ENCODE results near the gene ADSS2.

Gene ADSS2

GRCh38 chr1:244445320-244446181 lies 6.2 kb downstream of the ADSS2 start:
- no peak for DNase-seq (ENCODE audit: low read depth)

GRCh38 chr1:244444854-244445253 lies 6.9 kb downstream of the ADSS2 start:
- DNase-seq (ENCODE audit: low read depth), result no peak

GRCh38 chr1:244442850-244443249 lies 8.9 kb downstream of the ADSS2 start:
- no peak for DNase-seq (ENCODE audit: low read depth)

- DNase-seq (ENCODE audit: low read depth), result no peak
Measured at GRCh38 chr1:244439391-244440032, 12.2 kb downstream of the ADSS2 start.

- DNase-seq (ENCODE audit: low read depth), result no peak
Measured at GRCh38 chr1:244437086-244437468, 14.6 kb downstream of the ADSS2 start.

GRCh38 chr1:244436336-244437085 lies 15.2 kb downstream of the ADSS2 start:
- DNase-seq (ENCODE audit: low read depth), result no peak

- DNase-seq (ENCODE audit: low read depth), result no peak
Measured at GRCh38 chr1:244435562-244436205, 16.0 kb downstream of the ADSS2 start.

GRCh38 chr1:244431166-244431565 lies 20.5 kb downstream of the ADSS2 start:
- DNase-seq (ENCODE audit: low read depth), result no peak

GRCh38 chr1:244429818-244430217 lies 21.9 kb downstream of the ADSS2 start:
- no peak for DNase-seq (ENCODE audit: low read depth)

GRCh38 chr1:244427647-244428046 lies 24.1 kb downstream of the ADSS2 start:
- no peak for DNase-seq (ENCODE audit: low read depth)

GRCh38 chr1:244424649-244425334 lies 26.9 kb downstream of the ADSS2 start:
- no peak for DNase-seq (ENCODE audit: low read depth)

- no peak for DNase-seq (ENCODE audit: low read depth)
Measured at GRCh38 chr1:244422174-244422573, 29.5 kb downstream of the ADSS2 start.

GRCh38 chr1:244419024-244419423 lies 32.7 kb downstream of the ADSS2 start:
- no peak for DNase-seq (ENCODE audit: low read depth)

- DNase-seq (ENCODE audit: low read depth), result no peak
Measured at GRCh38 chr1:244414543-244414942, 37.2 kb downstream of the ADSS2 start.

GRCh38 chr1:244413736-244414135 lies 38.0 kb downstream of the ADSS2 start:
- no peak for DNase-seq (ENCODE audit: low read depth)

- DNase-seq (ENCODE audit: low read depth), result no peak
Measured at GRCh38 chr1:244412176-244412575, 39.5 kb downstream of the ADSS2 start.

GRCh38 chr1:244409701-244410100 lies 42.0 kb downstream of the ADSS2 start:
- DNase-seq (ENCODE audit: low read depth), result no peak

- no peak for DNase-seq (ENCODE audit: low read depth)
Measured at GRCh38 chr1:244406337-244406736, 45.4 kb downstream of the ADSS2 start.

GRCh38 chr1:244405856-244406255 lies 45.9 kb downstream of the ADSS2 start:
- DNase-seq (ENCODE audit: low read depth), result no peak

- DNase-seq (ENCODE audit: low read depth), result no peak
Measured at GRCh38 chr1:244403431-244403830, 48.3 kb downstream of the ADSS2 start.

- no peak for DNase-seq (ENCODE audit: low read depth)
Measured at GRCh38 chr1:244400974-244401373, 50.7 kb downstream of the ADSS2 start.

- no peak for DNase-seq (ENCODE audit: low read depth)
Measured at GRCh38 chr1:244397131-244397530, 54.6 kb downstream of the ADSS2 start.
